Activated naive CD4-positive, alpha-beta T cell treated with anti-CD3 and anti-CD28 coated beads, Interleukin-2, amount 10 ng/mL, durations not matched to agents 7 days and 5 days (primary cell): ENCODE results near the gene GATAD1.
A peak's percentile ranks its signal among the peaks of the same experiment; 100 is the strongest.
"Not testable (repeated sequence)": the region's sequence is repeated elsewhere in the genome, so short reads cannot be mapped to it uniquely, and the experiment has no call there.

ENCODE experiments used
- CTCF ChIA-PET: fragments of 350-600 bp; sonication (Branson Sonifier 250); formaldehyde crosslinking; loops from one replicate; lab custom pipeline; 2021; ENCODE audit warnings: antibody characterized with exemption; lab: Charles Lee
- DNase-seq: peaks from one replicate; pipeline ENCODE4 v3.0.0-alpha.2; 2020
- H3K27ac Mint-ChIP-seq: one replicate; pipeline ENCODE4 v1.8.0; 2021; ENCODE audit warnings: mild to moderate bottlenecking, moderate library complexity, mixed read lengths
- H3K27me3 Mint-ChIP-seq: one replicate; pipeline ENCODE4 v1.8.0; 2021; ENCODE audit warnings: mild to moderate bottlenecking, mixed read lengths
- H3K36me3 Mint-ChIP-seq: one replicate; pipeline ENCODE4 v1.8.0; 2021; ENCODE audit warnings: mixed read lengths
- H3K4me1 Mint-ChIP-seq: one replicate; pipeline ENCODE4 v1.8.0; 2021; ENCODE audit warnings: mixed read lengths
- H3K4me3 Mint-ChIP-seq: one replicate; pipeline ENCODE4 v1.8.0; 2021; ENCODE audit warnings: mild to moderate bottlenecking, moderate library complexity, mixed read lengths
- H3K9me3 Mint-ChIP-seq: one replicate; pipeline ENCODE4 v1.8.0; 2021; ENCODE audit warnings: mixed read lengths

Gene GATAD1

GRCh38 chr7:92422926-92423325 lies 24.4 kb upstream of the GATAD1 start:
- H3K27ac Mint-ChIP-seq: no peak overlapping the region
- no peak for DNase-seq
- H3K4me3 Mint-ChIP-seq: no peak overlapping the region
- peaks cover 16% of the 10 kb centered on the region for H3K4me1 Mint-ChIP-seq
- H3K9me3 Mint-ChIP-seq: no peaks in the 10 kb centered on the region
- CTCF ChIA-PET: interaction anchor here (2.0 to 4.7 kb wide), 2 partner anchors 24 to 39 kb away, joined by 10 to 63 read pairs; partner anchors contain the start of gene GATAD1
- H3K36me3 Mint-ChIP-seq: no peaks in the 10 kb centered on the region
- H3K27me3 Mint-ChIP-seq: peaks cover 28% of the 10 kb centered on the region

- no peak overlapping the region for H3K27ac Mint-ChIP-seq
- no peak for DNase-seq
- CTCF ChIA-PET: interaction anchor here (0.8 to 4.7 kb wide), 12 partner anchors 10 to 592 kb away, joined by 3 to 63 read pairs (median 4); partner anchors contain the start of genes GATAD1 and MTERF1
- no peaks in the 10 kb centered on the region for H3K36me3 Mint-ChIP-seq
- peaks cover 16% of the 10 kb centered on the region for H3K4me1 Mint-ChIP-seq
- no peak overlapping the region for H3K4me3 Mint-ChIP-seq
- peaks cover 29% of the 10 kb centered on the region for H3K27me3 Mint-ChIP-seq
- H3K9me3 Mint-ChIP-seq: no peaks in the 10 kb centered on the region
Observed at GRCh38 chr7:92423710-92424131, 23.6 kb upstream of the GATAD1 start.

GRCh38 chr7:92425311-92425947 lies 21.9 kb upstream of the GATAD1 start:
- no peak overlapping the region for H3K27ac Mint-ChIP-seq
- peak; percentile 32 for DNase-seq

GRCh38 chr7:92427193-92427592 lies 20.1 kb upstream of the GATAD1 start:
- CTCF ChIA-PET: interaction anchor here (4.7 kb wide), 1 partner anchor 19 kb away, joined by 63 read pairs; the partner anchor contains the start of gene GATAD1
- Mint-ChIP-seq H3K27ac (no peak overlapping the region), H3K36me3 (no peaks in the 10 kb centered on the region)

More at GRCh38 chr7:92425311-92425947, 21.9 kb upstream of the GATAD1 start:
- Mint-ChIP-seq H3K4me1 (peaks cover 20% of the 10 kb centered on the region), H3K36me3 (no peaks in the 10 kb centered on the region), H3K27me3 (peaks cover 31% of the 10 kb centered on the region), H3K9me3 (no peaks in the 10 kb centered on the region), H3K4me3 (no peak overlapping the region)
- CTCF ChIA-PET: interaction anchor here (0.6 to 4.7 kb wide), 7 partner anchors 21 to 1129 kb away, joined by 3 to 63 read pairs (median 3); partner anchors contain the start of genes GATAD1, PEX1 and RBM48

GRCh38 chr7:92432299-92432946 lies 14.9 kb upstream of the GATAD1 start:
- Mint-ChIP-seq H3K27me3 (peaks cover 4% of the 10 kb centered on the region), H3K4me3 (no peak overlapping the region), H3K9me3 (no peaks in the 10 kb centered on the region), H3K4me1 (peaks cover 5% of the 10 kb centered on the region), H3K27ac (no peak overlapping the region), H3K36me3 (no peaks in the 10 kb centered on the region)
- DNase-seq: no peak
- CTCF ChIA-PET: no interaction called here

More at GRCh38 chr7:92427193-92427592, 20.1 kb upstream of the GATAD1 start:
- Mint-ChIP-seq H3K27me3 (peaks cover 25% of the 10 kb centered on the region), H3K9me3 (no peaks in the 10 kb centered on the region), H3K4me1 (peaks cover 20% of the 10 kb centered on the region), H3K4me3 (no peak overlapping the region)
- no peak for DNase-seq

- peaks cover 5% of the 10 kb centered on the region for H3K4me1 Mint-ChIP-seq
- no peaks in the 10 kb centered on the region for H3K36me3 Mint-ChIP-seq
- no peak overlapping the region for H3K4me3 Mint-ChIP-seq
- no peaks in the 10 kb centered on the region for H3K9me3 Mint-ChIP-seq
- H3K27me3 Mint-ChIP-seq: peaks cover 7% of the 10 kb centered on the region
- H3K27ac Mint-ChIP-seq: no peak overlapping the region
- CTCF ChIA-PET: no interaction called here
- DNase-seq: no peak
Observed at GRCh38 chr7:92433019-92433418, 14.3 kb upstream of the GATAD1 start.

- Mint-ChIP-seq H3K4me3 (no peak overlapping the region), H3K4me1 (no peaks in the 10 kb centered on the region), H3K36me3 (no peaks in the 10 kb centered on the region), H3K9me3 (no peaks in the 10 kb centered on the region), H3K27ac (no peak overlapping the region), H3K27me3 (peaks cover 4% of the 10 kb centered on the region)
- no peak for DNase-seq
- CTCF ChIA-PET: no interaction called here
Observed at GRCh38 chr7:92435542-92435941, 11.7 kb upstream of the GATAD1 start.

- H3K9me3 Mint-ChIP-seq: no peaks in the 10 kb centered on the region
- CTCF ChIA-PET: no interaction called here
- H3K4me3 Mint-ChIP-seq: no peak overlapping the region
- peaks cover 4% of the 10 kb centered on the region for H3K27me3 Mint-ChIP-seq
- no peak overlapping the region for H3K27ac Mint-ChIP-seq
- DNase-seq: no peak
- no peaks in the 10 kb centered on the region for H3K36me3 Mint-ChIP-seq
- no peaks in the 10 kb centered on the region for H3K4me1 Mint-ChIP-seq
Observed at GRCh38 chr7:92436612-92437445, 10.5 kb upstream of the GATAD1 start.

GRCh38 chr7:92437956-92438491 lies 9.3 kb upstream of the GATAD1 start:
- Mint-ChIP-seq H3K9me3 (no peaks in the 10 kb centered on the region), H3K36me3 (no peaks in the 10 kb centered on the region), H3K27ac (no peak overlapping the region), H3K4me3 (no peak overlapping the region), H3K27me3 (peaks cover 4% of the 10 kb centered on the region), H3K4me1 (no peaks in the 10 kb centered on the region)
- no peak for DNase-seq
- CTCF ChIA-PET: interaction anchor here (1.3 kb wide), 1 partner anchor 9 kb away, joined by 4 read pairs; the partner anchor contains the start of gene GATAD1

- DNase-seq, H3K4me3 Mint-ChIP-seq, H3K27me3 Mint-ChIP-seq, CTCF ChIA-PET, H3K9me3 Mint-ChIP-seq, H3K4me1 Mint-ChIP-seq, H3K36me3 Mint-ChIP-seq, H3K27ac Mint-ChIP-seq: not testable (repeated sequence)
Observed at GRCh38 chr7:92442720-92443119, 4.6 kb upstream of the GATAD1 start.

GRCh38 chr7:92446869-92447344 lies 375 bp upstream of the GATAD1 start:
- no peaks in the 10 kb centered on the region for H3K27me3 Mint-ChIP-seq
- H3K4me3 Mint-ChIP-seq: peak overlapping the region; percentile 83
- H3K4me1 Mint-ChIP-seq: peaks cover 16% of the 10 kb centered on the region
- CTCF ChIA-PET: interaction anchor here (0.7 to 4.3 kb wide), 18 partner anchors 9 to 617 kb away, joined by 3 to 63 read pairs (median 4); partner anchors contain the start of genes AKAP9, ANKIB1, CYP51A1 and KRIT1
- H3K9me3 Mint-ChIP-seq: no peaks in the 10 kb centered on the region
- peak overlapping the region; percentile 94 for H3K27ac Mint-ChIP-seq
- no peak for DNase-seq
- H3K36me3 Mint-ChIP-seq: peaks cover 10% of the 10 kb centered on the region

- DNase-seq: peak; percentile 75
- H3K4me1 Mint-ChIP-seq: peaks cover 16% of the 10 kb centered on the region
- H3K36me3 Mint-ChIP-seq: peaks cover 10% of the 10 kb centered on the region
- no peaks in the 10 kb centered on the region for H3K9me3 Mint-ChIP-seq
- no peaks in the 10 kb centered on the region for H3K27me3 Mint-ChIP-seq
- peak overlapping the region; percentile 82 for H3K4me3 Mint-ChIP-seq
- peak overlapping the region; percentile 84 for H3K27ac Mint-ChIP-seq
- CTCF ChIA-PET: interaction anchor here (0.8 to 4.3 kb wide), 10 partner anchors 13 to 619 kb away, joined by 3 to 63 read pairs (median 4); partner anchors contain the start of genes AKAP9, ANKIB1, KRIT1 and MTERF1
Observed at GRCh38 chr7:92448205-92448747, 994 bp downstream of the GATAD1 start.

GRCh38 chr7:92451645-92452044 lies 4.4 kb downstream of the GATAD1 start:
- H3K36me3 Mint-ChIP-seq: peaks cover 23% of the 10 kb centered on the region

More at GRCh38 chr7:92451645-92452044, 4.4 kb downstream of the GATAD1 start:
- Mint-ChIP-seq H3K4me1 (peaks cover 12% of the 10 kb centered on the region), H3K4me3 (no peak overlapping the region), H3K27me3 (no peaks in the 10 kb centered on the region), H3K27ac (no peak overlapping the region), H3K9me3 (no peaks in the 10 kb centered on the region)
- CTCF ChIA-PET: interaction anchor here (1.0 to 1.6 kb wide), 2 partner anchors 10 to 28 kb away, joined by 3 to 5 read pairs; no protein-coding TSS in a partner anchor
- DNase-seq: no peak
